ENCODE results near the gene FXYD5.

FXYD5 gene

DNA sequence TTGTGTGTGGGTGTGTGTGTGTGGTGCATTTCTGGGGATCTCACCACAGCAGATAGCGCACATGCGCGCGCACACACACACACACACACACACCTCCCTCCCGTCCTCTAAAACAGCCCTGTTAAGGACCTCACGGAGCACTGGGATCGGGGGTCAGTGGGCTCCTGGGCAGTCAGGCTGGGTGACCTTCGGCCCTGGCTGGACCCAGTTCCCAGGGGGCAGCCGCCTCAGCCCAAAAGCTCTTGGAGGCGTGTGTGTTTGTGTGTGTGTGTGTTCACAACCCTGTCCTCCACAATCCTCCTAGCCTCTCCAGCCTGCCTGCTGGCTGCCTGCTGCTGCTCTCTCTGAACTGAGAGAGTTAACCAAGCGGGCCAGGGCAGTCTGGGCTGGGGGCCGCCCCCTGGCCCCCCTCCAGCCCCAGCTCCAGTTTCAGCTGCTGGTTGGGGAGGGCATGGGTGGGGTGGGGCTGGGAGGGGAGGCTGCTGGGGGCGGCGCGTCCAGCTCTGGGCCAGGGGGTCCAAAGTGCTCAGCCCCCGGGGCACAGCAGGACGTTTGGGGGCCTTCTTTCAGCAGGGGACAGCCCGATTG, 16.1 kb upstream of the FXYD5 start, which contains the start of gene FXYD1:
Gene FXYD1, plus strand, starts transcription at position 520 of the 588 bp plus-strand sequence. CDS start 1,256 bp downstream, outside the sequence.
- no peaks in the 10 kb centered on the region for H3K79me2 ChIP-seq (ENCODE audit: insufficient read depth, low read length)
- no peaks in the 10 kb centered on the region for H4K20me1 ChIP-seq (ENCODE audit: insufficient read depth, low read length)
- H3K9me3 ChIP-seq (ENCODE audit: low read length), result no peaks in the 10 kb centered on the region
- H3K4me3 ChIP-seq (ENCODE audit: low read depth, low read length, poor library complexity, severe bottlenecking), result no peak within 1 kb of the TSS
- no peaks in the 10 kb centered on the region; the same call in 1 of the 2 replicates for H3F3A ChIP-seq (ENCODE audit: insufficient read depth, low read length)
- H3K27me3 ChIP-seq (ENCODE audit: insufficient read depth, low read length), result no peaks in the 10 kb centered on the region
- no peaks in the 10 kb centered on the region for H3K36me3 ChIP-seq (ENCODE audit: insufficient read depth, low read length)
- H3K9me2 ChIP-seq (ENCODE audit: low read depth, low read length), result no peaks in the 10 kb centered on the region
- H2AFZ ChIP-seq (ENCODE audit: low read length), result no peak within 1 kb of the TSS
- TF ChIP-seq, protein P1, sequence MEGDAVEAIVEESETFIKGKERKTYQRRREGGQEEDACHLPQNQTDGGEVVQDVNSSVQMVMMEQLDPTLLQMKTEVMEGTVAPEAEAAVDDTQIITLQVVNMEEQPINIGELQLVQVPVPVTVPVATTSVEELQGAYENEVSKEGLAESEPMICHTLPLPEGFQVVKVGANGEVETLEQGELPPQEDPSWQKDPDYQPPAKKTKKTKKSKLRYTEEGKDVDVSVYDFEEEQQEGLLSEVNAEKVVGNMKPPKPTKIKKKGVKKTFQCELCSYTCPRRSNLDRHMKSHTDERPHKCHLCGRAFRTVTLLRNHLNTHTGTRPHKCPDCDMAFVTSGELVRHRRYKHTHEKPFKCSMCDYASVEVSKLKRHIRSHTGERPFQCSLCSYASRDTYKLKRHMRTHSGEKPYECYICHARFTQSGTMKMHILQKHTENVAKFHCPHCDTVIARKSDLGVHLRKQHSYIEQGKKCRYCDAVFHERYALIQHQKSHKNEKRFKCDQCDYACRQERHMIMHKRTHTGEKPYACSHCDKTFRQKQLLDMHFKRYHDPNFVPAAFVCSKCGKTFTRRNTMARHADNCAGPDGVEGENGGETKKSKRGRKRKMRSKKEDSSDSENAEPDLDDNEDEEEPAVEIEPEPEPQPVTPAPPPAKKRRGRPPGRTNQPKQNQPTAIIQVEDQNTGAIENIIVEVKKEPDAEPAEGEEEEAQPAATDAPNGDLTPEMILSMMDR (IDR thresholded peaks at IDR 0.05; ENCODE audit: low read length), result no peak
- TF ChIP-seq EZH2 (IDR thresholded peaks at IDR 0.05; ENCODE audit: borderline replicate concordance, low read length), result no peak
- H3K27ac ChIP-seq (ENCODE audit: low read depth, low read length, poor library complexity, severe bottlenecking), result no peak within 1 kb of the TSS
- peaks cover 15% of the 10 kb centered on the region for H3K4me1 ChIP-seq (ENCODE audit: insufficient read depth, low read length, severe bottlenecking)
- no peak within 1 kb of the TSS for H3K4me2 ChIP-seq (ENCODE audit: low read length)
- no peak within 1 kb of the TSS for H3K9ac ChIP-seq (ENCODE audit: low read length)

DNA sequence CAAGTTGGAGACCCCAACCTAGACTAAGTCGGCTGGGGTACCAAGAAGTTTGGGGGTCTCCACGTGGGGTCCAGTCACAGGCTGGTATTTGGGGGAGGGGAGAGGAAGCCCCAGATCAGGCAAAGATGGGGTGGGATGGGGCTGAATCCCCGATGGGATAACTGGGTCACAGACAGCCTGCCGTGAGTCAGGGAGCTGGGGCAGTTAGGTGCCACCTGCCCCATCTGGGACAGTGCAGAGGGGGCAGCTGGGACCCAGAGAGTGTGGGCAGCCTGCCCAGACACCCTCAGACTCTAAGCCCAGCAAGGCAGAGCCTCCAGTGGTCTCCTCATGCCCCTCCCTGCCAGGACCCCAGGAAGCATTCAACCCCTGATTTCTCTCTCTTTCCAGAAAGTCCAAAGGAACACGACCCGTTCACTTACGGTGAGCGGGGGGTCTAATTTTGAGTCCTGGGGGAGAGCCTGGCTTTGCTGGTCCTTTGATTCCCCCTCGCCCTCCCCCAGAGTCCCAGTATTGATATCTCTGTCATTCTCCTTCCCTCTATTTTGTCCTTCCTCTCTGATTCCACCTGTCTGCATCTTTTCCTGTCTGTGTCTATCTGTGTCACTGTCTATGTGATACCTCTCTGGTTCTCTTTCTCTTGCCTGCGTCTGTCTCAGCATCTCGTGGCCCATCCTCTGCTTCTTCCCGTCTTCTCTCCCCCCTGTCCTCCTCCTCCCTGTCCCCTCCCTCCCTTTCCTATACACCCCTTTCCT, 14.2 kb upstream of the FXYD5 start:
- Histone ChIP-seq H3K9me3 (ENCODE audit: low read length) (no peaks in the 10 kb centered on the region), H3K4me3 (ENCODE audit: low read depth, low read length, poor library complexity, severe bottlenecking) (no peak overlapping the region), H3K4me2 (ENCODE audit: low read length) (0 out of 2 replicates have a peak overlapping the region, but pooled peaks have one; percentile 38), H3F3A (ENCODE audit: insufficient read depth, low read length) (no peaks in the 10 kb centered on the region; the same call in 1 of the 2 replicates), H3K36me3 (ENCODE audit: insufficient read depth, low read length) (no peaks in the 10 kb centered on the region), H3K4me1 (ENCODE audit: insufficient read depth, low read length, severe bottlenecking) (peaks cover 15% of the 10 kb centered on the region), H3K27ac (ENCODE audit: low read depth, low read length, poor library complexity, severe bottlenecking) (no peak overlapping the region), H3K9ac (ENCODE audit: low read length) (no peak overlapping the region), H3K9me2 (ENCODE audit: low read depth, low read length) (no peaks in the 10 kb centered on the region), H3K79me2 (ENCODE audit: insufficient read depth, low read length) (no peaks in the 10 kb centered on the region), H2AFZ (ENCODE audit: low read length) (no peak overlapping the region), H4K20me1 (ENCODE audit: insufficient read depth, low read length) (no peaks in the 10 kb centered on the region), H3K27me3 (ENCODE audit: insufficient read depth, low read length) (no peaks in the 10 kb centered on the region)
- TF ChIP-seq, protein P1 (IDR thresholded peaks at IDR 0.05; ENCODE audit: low read length), result no peak
- TF ChIP-seq EZH2 (IDR thresholded peaks at IDR 0.05; ENCODE audit: borderline replicate concordance, low read length), result no peak

DNA sequence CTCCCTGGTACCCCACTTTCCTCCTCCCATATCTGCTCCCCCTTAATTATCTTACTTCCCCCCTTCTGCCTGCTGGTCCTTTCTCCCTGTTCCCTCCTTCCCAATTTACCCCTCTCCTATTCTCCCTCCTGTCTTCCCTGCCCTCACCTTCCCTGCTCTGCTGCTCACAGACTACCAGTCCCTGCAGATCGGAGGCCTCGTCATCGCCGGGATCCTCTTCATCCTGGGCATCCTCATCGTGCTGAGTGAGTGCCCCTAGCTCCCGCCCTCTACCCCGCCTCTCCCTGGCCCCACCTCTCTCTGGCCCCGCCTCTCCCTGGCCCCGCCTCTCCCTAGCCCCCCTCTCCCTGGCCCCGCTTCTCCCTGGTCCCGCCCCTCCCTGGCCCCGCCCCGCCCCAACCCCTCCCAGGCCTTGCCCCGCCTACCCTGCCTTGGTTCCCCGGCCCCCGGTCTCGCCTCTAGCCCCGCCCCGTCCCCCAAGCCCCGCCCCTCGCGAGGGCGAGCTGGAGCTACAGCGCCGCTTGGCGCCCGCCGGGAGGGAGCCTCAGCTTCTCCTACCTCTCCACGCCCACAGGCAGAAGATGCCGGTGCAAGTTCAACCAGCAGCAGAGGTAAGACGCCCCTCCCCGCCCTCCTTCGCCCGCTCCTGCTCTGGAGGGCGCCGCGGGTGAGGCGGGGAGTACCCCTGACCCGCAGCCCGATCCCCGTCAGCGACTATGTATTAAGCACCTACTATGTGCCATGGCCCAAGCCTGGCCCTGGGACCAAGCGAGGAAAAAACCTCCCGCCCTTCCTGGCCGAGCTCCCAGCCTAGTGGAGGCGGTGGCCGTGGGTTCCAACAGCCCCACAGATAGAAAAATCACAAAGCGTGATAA, 13.3 kb upstream of the FXYD5 start:
- peak overlapping the region; percentile 62 for H3K4me2 ChIP-seq (ENCODE audit: low read length)
- H3K9me2 ChIP-seq (ENCODE audit: low read depth, low read length), result no peaks in the 10 kb centered on the region
- H3F3A ChIP-seq (ENCODE audit: insufficient read depth, low read length), result no peaks in the 10 kb centered on the region; the same call in 1 of the 2 replicates
- no peaks in the 10 kb centered on the region for H3K9me3 ChIP-seq (ENCODE audit: low read length)
- peak overlapping the region; percentile 44 for H3K4me3 ChIP-seq (ENCODE audit: low read depth, low read length, poor library complexity, severe bottlenecking)
- H3K79me2 ChIP-seq (ENCODE audit: insufficient read depth, low read length), result no peaks in the 10 kb centered on the region
- no peaks in the 10 kb centered on the region for H3K36me3 ChIP-seq (ENCODE audit: insufficient read depth, low read length)
- TF ChIP-seq, protein P1 (IDR thresholded peaks at IDR 0.05; ENCODE audit: low read length), result peak; percentile 61
- no peak for TF ChIP-seq EZH2 (IDR thresholded peaks at IDR 0.05; ENCODE audit: borderline replicate concordance, low read length)
- peak overlapping the region; percentile 37 for H3K27ac ChIP-seq (ENCODE audit: low read depth, low read length, poor library complexity, severe bottlenecking)
- peaks cover 15% of the 10 kb centered on the region for H3K4me1 ChIP-seq (ENCODE audit: insufficient read depth, low read length, severe bottlenecking)
- H3K27me3 ChIP-seq (ENCODE audit: insufficient read depth, low read length), result no peaks in the 10 kb centered on the region
- peak overlapping the region; percentile 28; the same call in 1 of the 2 replicates for H3K9ac ChIP-seq (ENCODE audit: low read length)
- H4K20me1 ChIP-seq (ENCODE audit: insufficient read depth, low read length), result no peaks in the 10 kb centered on the region
- H2AFZ ChIP-seq (ENCODE audit: low read length), result no peak overlapping the region

Measured in OCI-LY1 (cell line).